HG02943 (cell line): ENCODE data around the gene SEZ6L.

Experiments used
- ATAC-seq: cut with Tn5 transposase; IDR thresholded peaks from one replicate; pipeline ENCODE4 v1.9.1; 2021; ENCODE audit warnings: mild to moderate bottlenecking, low read depth, moderate library complexity; ENCODE audit not compliant: unreplicated experiment

The SEZ6L gene

GRCh38 chr22:26236991-26237390 is 67.7 kb downstream of the SEZ6L start:
- no peak for ATAC-seq

DNA sequence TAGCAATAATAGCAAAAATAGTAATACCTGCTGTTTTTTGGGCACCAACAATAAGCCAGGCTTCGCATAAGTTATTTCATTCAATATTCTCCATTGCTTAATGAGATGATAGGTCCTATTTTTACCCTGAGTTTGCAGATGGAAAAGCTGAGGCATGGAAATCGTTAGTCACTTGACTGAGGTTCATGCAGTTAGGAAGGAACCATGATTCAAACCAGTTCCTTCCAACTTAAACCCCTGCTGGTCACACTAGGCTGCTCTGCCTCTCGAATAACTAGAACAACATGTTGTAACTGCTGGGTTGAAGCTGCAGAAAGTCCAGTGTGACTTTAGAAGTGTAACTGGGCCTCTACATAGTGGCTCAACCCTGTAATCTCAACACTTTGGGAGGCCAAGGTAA is 69.3 kb downstream of the SEZ6L start:
- no peak for ATAC-seq

GRCh38 chr22:26239581-26239980 is 70.3 kb downstream of the SEZ6L start:
- no peak for ATAC-seq

- ATAC-seq, result no peak
Observed at GRCh38 chr22:26241361-26241760, 72.1 kb downstream of the SEZ6L start.

- ATAC-seq, result no peak
Observed at GRCh38 chr22:26245001-26245400, 75.7 kb downstream of the SEZ6L start.

DNA sequence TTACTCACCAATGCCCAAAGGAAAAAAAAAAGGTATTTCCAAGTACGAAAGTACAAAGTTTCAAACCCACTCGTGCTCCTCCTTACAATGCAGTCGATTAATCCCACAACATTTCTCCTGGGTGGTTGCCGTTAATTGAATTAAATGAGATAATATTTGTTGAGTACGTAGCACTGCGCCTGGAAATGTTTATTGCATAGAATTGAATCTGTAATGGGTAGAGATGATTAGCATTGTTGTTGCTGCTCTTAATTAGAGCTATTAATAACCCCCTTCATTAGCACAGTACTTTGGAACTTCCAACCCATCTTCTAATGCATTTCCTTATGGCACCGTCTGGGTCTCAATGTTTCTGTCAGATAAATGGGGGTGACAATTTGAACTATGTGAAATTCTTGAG is 77.3 kb downstream of the SEZ6L start:
- no peak for ATAC-seq

GRCh38 chr22:26251869-26252268 is 82.6 kb downstream of the SEZ6L start:
- ATAC-seq, result no peak

GRCh38 chr22:26259510-26259909 is 90.2 kb downstream of the SEZ6L start:
- ATAC-seq, result no peak

- ATAC-seq, result no peak
Observed at GRCh38 chr22:26264162-26264561, 94.9 kb downstream of the SEZ6L start.

DNA sequence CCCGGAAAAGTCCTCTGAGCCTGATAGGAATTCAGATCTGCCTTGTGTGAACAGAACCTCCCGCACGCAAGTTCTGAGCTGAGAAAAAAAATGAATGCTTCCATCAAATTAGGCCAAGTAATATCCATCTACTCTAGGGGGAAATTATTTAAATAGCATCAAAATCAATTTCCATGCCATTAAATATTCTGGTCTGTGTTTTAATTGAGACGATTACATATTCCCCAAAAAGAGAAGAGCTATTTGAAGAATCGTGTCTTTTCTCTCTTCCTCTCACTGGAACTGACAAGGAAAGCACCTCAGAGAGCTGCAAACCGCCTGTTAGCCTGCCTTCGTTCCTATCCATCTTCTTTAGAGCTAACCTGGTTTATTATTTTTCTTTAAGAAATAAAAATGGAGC is 96.0 kb downstream of the SEZ6L start:
- ATAC-seq, result no peak

DNA sequence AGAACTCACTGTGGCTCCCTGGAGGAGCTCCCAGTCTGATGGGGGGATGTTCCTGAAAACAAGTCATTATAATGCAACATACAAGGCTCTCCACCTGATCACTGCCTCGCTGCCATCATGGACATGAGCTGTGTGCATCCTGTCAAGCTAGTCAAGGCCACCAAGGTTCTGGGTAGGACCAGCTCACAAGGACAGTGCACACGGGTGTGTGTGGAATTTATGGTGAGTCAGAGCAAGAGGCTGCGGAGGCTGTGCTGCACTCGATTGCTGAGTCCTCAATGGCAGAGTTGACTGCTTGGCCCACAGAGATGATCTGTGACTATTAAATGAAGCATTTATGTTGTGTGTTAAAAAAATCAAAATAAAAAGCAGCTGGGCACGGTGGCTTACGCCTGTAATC is 96.6 kb downstream of the SEZ6L start:
- no peak for ATAC-seq

GRCh38 chr22:26267856-26268255 is 98.6 kb downstream of the SEZ6L start:
- ATAC-seq, result no peak

DNA sequence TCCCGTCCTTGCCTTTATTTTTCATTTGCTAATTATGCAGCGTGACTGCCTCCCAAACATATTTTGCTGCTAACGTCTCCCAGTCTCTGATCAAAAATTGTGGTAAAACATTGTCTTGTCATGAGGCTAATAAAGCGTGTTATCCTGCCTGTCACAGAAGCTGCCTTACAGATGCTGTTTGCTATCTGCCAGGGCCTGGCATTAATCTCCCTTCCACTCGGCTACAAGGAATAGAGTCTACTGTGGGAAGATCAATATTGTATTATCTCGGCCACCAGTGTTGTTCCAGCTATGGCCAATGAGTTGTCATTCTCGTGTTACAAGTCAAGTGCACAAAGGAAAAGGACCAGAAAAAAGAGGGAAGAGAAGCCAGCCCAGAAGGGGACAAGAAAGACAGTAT is 100.3 kb downstream of the SEZ6L start:
- no peak for ATAC-seq

- ATAC-seq, result no peak
Observed at GRCh38 chr22:26271427-26271826, 102.2 kb downstream of the SEZ6L start.

DNA sequence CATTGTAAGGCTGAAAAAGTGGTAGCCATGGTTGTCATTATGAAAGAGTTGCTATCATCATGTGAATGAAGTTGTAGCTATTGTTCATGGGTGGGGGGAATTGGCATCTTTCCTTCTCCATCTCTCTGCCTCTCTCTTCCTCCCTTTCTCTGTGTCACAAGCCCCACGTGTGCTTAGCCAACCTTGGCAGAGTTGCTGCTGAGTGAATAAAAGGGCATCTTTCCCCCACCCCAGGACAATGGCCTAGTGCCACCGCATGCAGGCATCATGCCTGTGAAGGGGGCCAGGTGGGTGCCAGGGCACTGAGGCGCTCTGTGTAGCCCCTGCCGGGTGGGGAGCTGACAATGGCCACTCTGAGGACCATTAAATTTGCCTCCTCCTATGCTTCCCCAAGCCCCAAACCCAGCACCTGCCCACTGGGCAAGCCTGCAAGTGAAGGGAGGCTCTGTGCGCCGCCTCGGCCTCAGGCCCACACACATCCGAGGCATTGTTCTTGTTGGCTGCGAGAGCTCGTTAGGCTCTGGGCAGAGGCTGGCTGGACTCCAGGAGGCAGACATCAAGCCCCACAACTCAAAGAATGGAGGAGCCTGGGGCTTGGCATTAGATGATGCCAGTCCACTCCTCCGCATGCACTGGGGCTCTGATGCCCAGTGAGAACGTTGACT is 103.9 kb downstream of the SEZ6L start:
- no peak for ATAC-seq

DNA sequence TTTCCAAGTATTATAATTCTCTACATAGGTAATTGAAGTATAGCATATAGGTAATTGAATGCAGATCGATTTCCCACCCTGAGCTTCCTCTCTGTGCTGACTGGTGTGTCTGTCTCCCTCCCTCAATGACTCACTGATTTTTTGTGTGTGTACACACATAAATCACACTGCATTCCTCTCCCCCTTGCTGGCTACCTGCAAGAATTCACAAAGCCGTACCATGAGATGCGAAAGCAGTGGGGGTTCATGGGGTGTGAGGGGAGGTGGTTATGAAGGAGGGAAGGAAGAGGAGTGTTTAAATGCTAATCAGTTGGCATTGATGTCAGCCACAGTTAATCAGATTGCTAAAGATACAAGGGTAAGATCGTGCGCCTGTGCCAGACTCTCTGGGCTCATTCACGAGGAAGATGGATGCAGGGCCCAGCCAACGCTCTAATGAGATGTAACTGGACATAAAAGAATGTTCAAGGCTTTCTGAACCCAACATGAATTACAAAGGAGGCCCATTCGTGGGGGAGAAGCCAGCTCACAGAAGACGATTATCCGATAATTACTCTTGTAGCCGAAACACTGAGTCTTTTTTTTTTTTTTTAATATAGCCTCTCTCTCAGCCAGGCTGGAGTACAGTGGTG is 107.4 kb downstream of the SEZ6L start:
- ATAC-seq, result no peak

DNA sequence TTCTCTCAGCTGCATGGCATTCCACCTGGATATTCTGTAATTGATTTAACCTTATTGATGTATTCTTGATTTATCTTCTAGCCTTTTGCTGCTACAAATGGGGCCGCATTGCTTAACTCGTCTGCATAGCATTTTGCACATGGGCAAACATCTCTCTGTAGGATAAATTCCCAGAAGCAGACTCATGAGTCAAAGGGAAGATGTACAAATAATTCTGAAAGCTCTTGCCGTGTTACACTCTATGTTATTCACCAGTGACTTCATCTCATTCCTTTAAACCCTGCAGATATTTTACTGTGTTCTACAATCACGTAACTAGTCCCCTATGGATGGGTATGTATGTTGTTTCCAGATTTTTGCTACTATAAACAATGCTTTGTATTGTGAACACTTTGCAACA is 112.7 kb downstream of the SEZ6L start:
- ATAC-seq, result no peak

GRCh38 chr22:26283330-26283729 is 114.1 kb downstream of the SEZ6L start:
- ATAC-seq, result no peak

GRCh38 chr22:26285632-26286031 is 116.4 kb downstream of the SEZ6L start:
- no peak for ATAC-seq

DNA sequence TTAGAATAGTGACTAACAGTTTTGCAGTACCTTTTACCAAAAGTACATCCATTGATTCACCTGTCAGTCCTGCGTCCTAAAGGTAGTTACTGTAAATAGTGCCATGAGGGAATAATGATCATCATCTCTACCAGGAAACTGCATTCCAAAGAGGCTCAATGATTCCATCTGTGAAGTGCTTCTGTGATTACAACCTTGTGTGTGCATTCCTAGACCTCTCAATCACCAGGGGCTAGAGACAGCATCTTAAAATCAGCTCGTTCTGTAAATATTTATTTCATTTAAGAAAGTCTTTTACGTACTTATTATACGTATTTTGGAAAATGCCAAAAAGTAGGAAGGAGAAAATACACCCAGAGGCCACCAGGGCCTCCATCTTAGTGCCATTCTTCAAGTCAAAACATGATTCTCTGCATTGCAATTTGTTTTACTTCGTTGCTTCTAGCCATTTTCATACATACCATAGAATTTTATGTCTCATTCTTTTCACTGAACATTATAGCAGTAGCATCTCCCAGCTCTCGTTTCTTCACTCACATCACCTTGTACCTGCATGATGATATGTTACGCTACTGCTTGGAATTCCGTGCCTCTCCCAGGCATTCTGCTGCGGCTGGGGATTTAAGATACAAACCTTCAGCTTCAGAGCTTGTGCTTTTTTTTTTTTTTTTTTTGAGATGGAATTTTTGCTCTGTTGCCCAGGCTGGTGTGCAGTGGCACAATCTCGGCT is 117.0 kb downstream of the SEZ6L start:
- ATAC-seq, result no peak

GRCh38 chr22:26287382-26288225 is 118.3 kb downstream of the SEZ6L start:
- no peak for ATAC-seq
